Mucosa of stomach (tissue), 1 donor: ENCODE measurements around the gene PDCD4.
"Not testable (repeated sequence)": the region's sequence is repeated elsewhere in the genome, so short reads cannot be mapped to it uniquely, and the experiment has no call there.

Experiments
- H3K27me3 ChIP-seq: one replicate; pipeline ENCODE4 v1.7.0; 2013; ENCODE audit warnings: mild to moderate bottlenecking, low read length; ENCODE audit not compliant: control insufficient read depth, insufficient read depth
- H3K36me3 ChIP-seq: one replicate; pipeline ENCODE4 v1.7.0; 2013; ENCODE audit warnings: low read length; ENCODE audit not compliant: control insufficient read depth, insufficient read depth
- H3K4me1 ChIP-seq: one replicate; pipeline ENCODE4 v1.7.0; 2013; ENCODE audit warnings: mild to moderate bottlenecking, low read length; ENCODE audit not compliant: control insufficient read depth, insufficient read depth
- H3K4me3 ChIP-seq: one replicate; pipeline ENCODE4 v1.7.0; 2013; ENCODE audit warnings: low read length
- H3K9ac ChIP-seq: one replicate; pipeline ENCODE4 v1.7.0; 2013; ENCODE audit warnings: mild to moderate bottlenecking, low read length, moderate library complexity
- H3K9me3 ChIP-seq: one replicate; pipeline ENCODE4 v1.7.0; 2013; ENCODE audit warnings: mild to moderate bottlenecking, low read length, moderate library complexity; ENCODE audit not compliant: control insufficient read depth
- donor health status: Pancreatic carcinoma.

The PDCD4 gene

GRCh38 chr10:110901954-110902819 is 30.5 kb downstream of the PDCD4 start:
- no peaks in the 10 kb centered on the region for H3K4me1 ChIP-seq
- no peaks in the 10 kb centered on the region for H3K36me3 ChIP-seq
- no peaks in the 10 kb centered on the region for H3K27me3 ChIP-seq
- H3K4me3 ChIP-seq: no peak overlapping the region
- H3K9me3 ChIP-seq: no peaks in the 10 kb centered on the region
- no peak overlapping the region for H3K9ac ChIP-seq

DNA sequence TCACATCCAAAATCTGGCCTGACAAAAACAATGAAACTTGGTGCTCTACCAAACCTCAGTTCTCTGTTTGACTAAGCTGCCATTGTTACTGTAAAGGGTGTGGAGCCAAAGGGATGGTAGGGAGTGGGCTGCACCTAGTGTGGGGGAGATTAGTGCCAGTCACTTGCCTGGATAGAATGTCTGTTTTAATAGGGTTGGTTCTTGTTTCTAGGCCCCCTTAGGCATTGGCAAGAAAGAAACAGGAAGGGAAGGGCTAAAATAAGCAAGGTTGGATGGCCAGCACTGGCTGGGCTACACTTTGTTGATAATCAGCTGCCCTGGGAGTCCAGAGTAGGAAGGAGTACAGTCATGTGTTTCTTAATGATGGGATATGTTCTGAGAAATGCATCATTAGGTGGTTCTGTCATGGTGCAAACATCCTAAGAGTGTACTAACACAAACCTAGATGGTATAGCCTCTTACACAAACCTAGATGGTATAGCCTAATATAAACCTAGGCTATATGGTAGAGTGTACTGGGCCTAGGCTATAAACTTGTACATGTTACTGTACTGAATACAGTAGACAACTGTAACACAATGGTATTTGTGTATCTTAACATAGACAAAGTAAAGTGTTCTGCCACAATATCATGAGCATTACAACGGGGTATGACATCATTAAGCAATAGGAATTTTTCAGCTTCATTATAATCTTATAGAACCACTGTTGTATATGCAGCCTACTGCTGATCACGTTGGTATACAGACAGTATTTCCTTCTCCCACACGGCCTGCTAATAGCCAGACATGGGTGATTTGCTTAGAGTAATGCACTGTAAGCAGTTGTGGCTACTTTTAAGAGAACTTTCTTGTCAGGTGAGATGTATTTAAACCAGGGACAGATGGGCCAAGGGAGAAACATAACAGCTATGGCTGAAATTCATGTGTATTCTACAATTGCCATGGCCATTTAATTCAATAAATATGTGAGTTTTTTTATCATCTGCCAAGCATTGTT is 31.9 kb downstream of the PDCD4 start:
- Histone ChIP-seq H3K9me3 (no peaks in the 10 kb centered on the region), H3K4me3 (no peak overlapping the region), H3K36me3 (no peaks in the 10 kb centered on the region), H3K4me1 (no peaks in the 10 kb centered on the region), H3K27me3 (no peaks in the 10 kb centered on the region), H3K9ac (no peak overlapping the region)

- Histone ChIP-seq H3K9me3 (no peaks in the 10 kb centered on the region), H3K9ac (no peak overlapping the region), H3K4me1 (no peaks in the 10 kb centered on the region), H3K4me3 (no peak overlapping the region), H3K36me3 (no peaks in the 10 kb centered on the region), H3K27me3 (no peaks in the 10 kb centered on the region)
These were observed 38.4 kb downstream of the PDCD4 start for GRCh38 chr10:110910138-110910537.

GRCh38 chr10:110912374-110912773 is 40.6 kb downstream of the PDCD4 start:
- Histone ChIP-seq H3K4me1 (no peaks in the 10 kb centered on the region), H3K36me3 (no peaks in the 10 kb centered on the region), H3K9ac (no peak overlapping the region), H3K4me3 (no peak overlapping the region), H3K27me3 (no peaks in the 10 kb centered on the region), H3K9me3 (no peaks in the 10 kb centered on the region)

- no peak overlapping the region for H3K9ac ChIP-seq
- no peaks in the 10 kb centered on the region for H3K36me3 ChIP-seq
- no peak overlapping the region for H3K4me3 ChIP-seq
- no peaks in the 10 kb centered on the region for H3K27me3 ChIP-seq
- no peaks in the 10 kb centered on the region for H3K4me1 ChIP-seq
- no peaks in the 10 kb centered on the region for H3K9me3 ChIP-seq
These were observed 42.7 kb downstream of the PDCD4 start for GRCh38 chr10:110914431-110914830.

DNA sequence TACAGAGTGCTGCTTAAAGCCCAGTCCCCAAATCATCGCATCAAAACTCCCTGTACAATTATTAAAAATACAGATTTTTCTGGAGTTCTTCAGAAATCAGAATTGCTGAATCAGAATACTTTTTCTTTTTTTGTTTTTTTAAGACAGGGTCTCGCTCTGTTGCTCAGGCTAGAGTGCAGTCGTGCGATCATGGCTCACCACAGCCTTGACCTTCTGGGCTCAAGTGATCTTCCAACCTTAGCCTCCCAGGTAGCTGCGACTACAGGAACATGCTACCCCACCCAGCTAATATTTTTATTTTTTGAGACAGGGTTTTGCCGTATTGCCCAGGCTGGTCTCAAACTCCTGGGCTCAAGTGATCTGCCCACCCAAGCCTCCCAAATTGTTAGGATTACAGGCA is 43.3 kb downstream of the PDCD4 start:
- no peaks in the 10 kb centered on the region for H3K9me3 ChIP-seq
- no peaks in the 10 kb centered on the region for H3K27me3 ChIP-seq
- H3K9ac ChIP-seq: no peak overlapping the region

GRCh38 chr10:110915600-110915999 is 43.9 kb downstream of the PDCD4 start:
- not testable (repeated sequence) for H3K9me3 ChIP-seq, H3K4me1 ChIP-seq, H3K27me3 ChIP-seq, H3K36me3 ChIP-seq, H3K4me3 ChIP-seq, H3K9ac ChIP-seq

More for the DNA sequence above, 43.3 kb downstream of the PDCD4 start:
- no peaks in the 10 kb centered on the region for H3K36me3 ChIP-seq
- no peaks in the 10 kb centered on the region for H3K4me1 ChIP-seq
- H3K4me3 ChIP-seq: no peak overlapping the region

DNA sequence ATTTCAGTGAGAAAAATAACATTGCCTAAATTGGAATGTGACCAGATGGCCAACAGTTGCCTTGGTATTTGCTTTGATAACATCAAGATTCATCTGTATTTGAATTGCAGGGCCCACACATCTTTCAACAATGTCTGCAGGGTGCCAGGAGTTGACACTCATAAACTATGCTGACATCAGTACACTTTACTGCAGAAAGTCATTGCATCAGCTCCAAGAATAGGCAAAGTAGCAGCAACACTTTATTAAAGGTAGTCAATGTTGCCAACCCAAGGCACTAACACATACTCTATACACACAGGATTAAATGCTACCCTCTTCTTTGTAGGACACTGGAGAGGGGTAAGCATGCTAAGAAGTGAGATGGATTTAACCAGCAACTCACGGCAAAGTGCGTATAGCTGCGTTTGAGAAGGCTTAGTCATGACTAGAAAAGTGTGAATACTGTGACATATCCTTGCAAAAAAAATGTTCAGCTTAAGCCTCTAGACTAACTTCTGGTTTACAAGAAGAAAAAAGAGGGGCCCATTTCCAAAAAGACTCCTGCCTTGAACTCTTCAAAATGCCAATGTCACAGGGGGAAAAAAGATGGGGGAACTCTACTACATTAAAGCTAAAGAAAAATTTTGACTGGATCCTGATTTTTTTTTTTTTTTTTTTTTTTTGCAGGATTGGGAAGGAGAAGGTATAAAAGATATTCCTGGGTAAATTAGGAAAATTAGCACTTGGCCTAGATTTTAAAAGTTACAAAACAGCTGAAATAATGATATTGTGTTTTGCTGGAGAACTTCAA is 45.0 kb downstream of the PDCD4 start:
- no peak overlapping the region for H3K4me3 ChIP-seq
- H3K9me3 ChIP-seq: no peaks in the 10 kb centered on the region
- no peaks in the 10 kb centered on the region for H3K36me3 ChIP-seq
- H3K27me3 ChIP-seq: no peaks in the 10 kb centered on the region
- H3K4me1 ChIP-seq: no peaks in the 10 kb centered on the region
- no peak overlapping the region for H3K9ac ChIP-seq

DNA sequence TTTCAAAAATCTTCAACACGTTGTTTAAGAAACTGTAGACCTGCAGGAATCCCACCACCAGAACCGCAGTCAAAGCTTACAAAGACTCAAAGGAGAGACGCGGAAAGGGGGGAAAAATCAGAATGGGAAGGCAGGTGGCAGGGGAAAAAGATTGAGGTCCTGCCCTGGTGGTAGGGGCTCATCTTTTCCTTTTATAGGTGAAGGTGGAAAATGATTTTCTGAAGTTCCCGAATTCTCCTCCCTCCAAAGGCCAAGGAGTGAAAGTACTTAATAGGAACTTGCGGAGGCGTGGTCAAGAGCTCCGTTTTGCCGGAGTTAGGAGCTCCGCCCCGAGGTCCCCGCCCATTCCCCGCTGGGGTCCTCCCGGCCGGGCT is 46.5 kb downstream of the PDCD4 start:
- Histone ChIP-seq H3K4me3 (peak overlapping the region; percentile 98), H3K9me3 (no peaks in the 10 kb centered on the region), H3K9ac (peak overlapping the region; percentile 92), H3K4me1 (no peaks in the 10 kb centered on the region), H3K27me3 (no peaks in the 10 kb centered on the region), H3K36me3 (no peaks in the 10 kb centered on the region)

GRCh38 chr10:110918643-110919348 is 47.1 kb downstream of the PDCD4 start, which contains the start of gene BBIP1:
BBIP1 (minus strand) TSS chr10:110919180; CDS start chr10:110918157, 1,023 bp downstream.
- H3K9me3 ChIP-seq: no peaks in the 10 kb centered on the region
- H3K4me1 ChIP-seq: peaks cover 4% of the 10 kb centered on the region
- peak within 1 kb of the TSS; percentile 92 for H3K9ac ChIP-seq
- H3K27me3 ChIP-seq: no peaks in the 10 kb centered on the region
- H3K4me3 ChIP-seq: peak within 1 kb of the TSS; percentile 98
- H3K36me3 ChIP-seq: no peaks in the 10 kb centered on the region

DNA sequence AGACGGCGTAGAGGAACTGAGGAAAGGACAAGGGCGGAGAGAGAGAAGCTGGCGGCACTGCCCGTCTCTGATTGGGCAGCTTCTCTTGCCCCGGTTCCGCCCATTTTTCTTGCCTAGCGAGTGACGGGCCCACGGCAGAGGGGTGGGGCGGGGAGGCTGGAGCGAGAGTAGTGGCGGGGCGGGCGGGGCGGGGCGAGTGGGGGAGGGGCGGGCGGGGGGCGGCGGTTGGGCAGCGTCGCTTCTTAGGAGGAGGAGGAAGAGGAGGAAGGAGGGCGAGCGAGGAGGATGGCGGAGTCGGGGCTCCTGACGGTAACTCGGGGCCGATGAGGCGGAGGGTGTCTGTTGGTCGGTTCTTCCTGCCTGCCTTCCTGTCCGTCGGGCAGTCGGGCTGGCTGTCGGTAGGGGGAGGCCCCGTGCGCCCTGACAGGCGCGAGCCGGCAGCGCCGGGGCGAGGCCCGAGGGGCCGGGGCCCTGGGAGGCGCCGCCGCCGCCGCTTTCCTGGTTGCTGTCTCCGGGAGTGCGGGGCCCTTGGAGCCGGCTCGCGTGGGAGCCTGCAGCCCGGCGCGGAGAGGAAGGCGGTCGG is 47.7 kb downstream of the PDCD4 start, which contains the start of gene SHOC2:
Gene SHOC2 (plus strand): TSS at position 256 of the 583 bp plus-strand sequence. CDS start 44,755 bp downstream, outside the sequence.
- H3K9ac ChIP-seq: peak within 1 kb of the TSS; percentile 92
- H3K9me3 ChIP-seq: no peaks in the 10 kb centered on the region
- no peaks in the 10 kb centered on the region for H3K27me3 ChIP-seq
- H3K4me3 ChIP-seq: peak within 1 kb of the TSS; percentile 98
- no peaks in the 10 kb centered on the region for H3K36me3 ChIP-seq
- H3K4me1 ChIP-seq: peaks cover 8% of the 10 kb centered on the region
